H9 (cell line): ENCODE data around the gene USB1. TPM values are rescaled to one million over a fixed set of nuclear protein-coding genes. Genes with fewer than 3 reads are reported as not detected.

ENCODE experiments used
- DNase-seq: peaks from one replicate; pipeline ENCODE4 v3.0.0-alpha.2; 2017
- H2AFZ ChIP-seq: one replicate; pipeline ENCODE4 v1.6.1; 2013; ENCODE audit warnings: mild to moderate bottlenecking, low read length, control low read depth, moderate library complexity
- H2AK5ac ChIP-seq: 2 replicates; pipeline ENCODE4 v1.6.1; 2013; ENCODE audit warnings: low read length, control low read depth, mixed read lengths; ENCODE audit not compliant: insufficient read length
- H2BK120ac ChIP-seq: one replicate; pipeline ENCODE4 v1.6.1; 2013; ENCODE audit warnings: low read depth, mild to moderate bottlenecking, low read length, control low read depth, inconsistent platforms; ENCODE audit not compliant: poor library complexity, severe bottlenecking
- H2BK12ac ChIP-seq: 2 replicates; pipeline ENCODE4 v1.6.1; 2013; ENCODE audit warnings: low read length, control low read depth, mixed read lengths, low read depth; ENCODE audit not compliant: insufficient read length
- H2BK15ac ChIP-seq: 2 replicates; pipeline ENCODE4 v1.6.1; 2013; ENCODE audit warnings: low read depth, low read length, control low read depth
- H2BK20ac ChIP-seq: one replicate; pipeline ENCODE4 v1.6.1; 2013; ENCODE audit warnings: low read depth, mild to moderate bottlenecking, low read length, control low read depth, inconsistent platforms; ENCODE audit not compliant: poor library complexity, severe bottlenecking
- H2BK5ac ChIP-seq: 2 replicates; pipeline ENCODE4 v1.6.1; 2013; ENCODE audit warnings: low read length, control low read depth, mixed read lengths; ENCODE audit not compliant: insufficient read length
- H3K14ac ChIP-seq: 2 replicates; pipeline ENCODE4 v1.6.1; 2013; ENCODE audit warnings: low read length, control low read depth; ENCODE audit not compliant: insufficient read depth
- H3K18ac ChIP-seq: 2 replicates; pipeline ENCODE4 v1.6.1; 2013; ENCODE audit warnings: low read depth, mild to moderate bottlenecking, mixed read lengths, low read length, control low read depth; ENCODE audit not compliant: insufficient read length
- H3K23ac ChIP-seq: 2 replicates; pipeline ENCODE4 v1.6.1; 2013; ENCODE audit warnings: low read length, control low read depth, mixed read lengths, low read depth; ENCODE audit not compliant: insufficient read length
- H3K23me2 ChIP-seq: 2 replicates; pipeline ENCODE4 v1.6.1; 2013; ENCODE audit warnings: low read depth, mild to moderate bottlenecking, mixed read lengths, low read length, control low read depth; ENCODE audit not compliant: insufficient read length, poor library complexity, severe bottlenecking
- H3K27ac ChIP-seq: 2 replicates; pipeline ENCODE4 v1.5.1; 2013; ENCODE audit warnings: low read length, control low read depth, mixed read lengths, low read depth; ENCODE audit not compliant: insufficient read length
- H3K27me3 ChIP-seq: 2 replicates; pipeline ENCODE4 v1.6.1; 2013; ENCODE audit warnings: low read length, control low read depth, inconsistent platforms; ENCODE audit not compliant: insufficient read depth
- H3K4ac ChIP-seq: 2 replicates; pipeline ENCODE4 v1.6.1; 2013; ENCODE audit warnings: low read depth, mild to moderate bottlenecking, control low read depth, inconsistent platforms, low read length, moderate library complexity
- H3K4me1 ChIP-seq: 2 replicates; pipeline ENCODE4 v1.6.1; 2013; ENCODE audit warnings: low read length, control low read depth, inconsistent platforms; ENCODE audit not compliant: insufficient read depth
- H3K4me2 ChIP-seq: 2 replicates; pipeline ENCODE4 v1.6.1; 2013; ENCODE audit warnings: low read length, control low read depth, mixed read lengths; ENCODE audit not compliant: insufficient read length, insufficient read depth
- H3K56ac ChIP-seq: 2 replicates; pipeline ENCODE4 v1.6.1; 2013; ENCODE audit warnings: low read depth, mild to moderate bottlenecking, mixed read lengths, low read length, control low read depth; ENCODE audit not compliant: insufficient read length
- H3K79me1 ChIP-seq: 2 replicates; pipeline ENCODE4 v1.6.1; 2013; ENCODE audit warnings: low read depth, mild to moderate bottlenecking, moderate library complexity, low read length, control low read depth, inconsistent platforms; ENCODE audit not compliant: insufficient read depth, poor library complexity, severe bottlenecking
- H3K79me2 ChIP-seq: 2 replicates; pipeline ENCODE4 v1.6.1; 2013; ENCODE audit warnings: low read length, control low read depth, inconsistent platforms; ENCODE audit not compliant: insufficient read depth
- H3K9ac ChIP-seq: 2 replicates; pipeline ENCODE4 v1.6.1; 2013; ENCODE audit warnings: low read length, control low read depth, mixed read lengths; ENCODE audit not compliant: insufficient read length; ENCODE audit errors: extremely low read depth
- H3K9me3 ChIP-seq: one replicate; pipeline ENCODE4 v1.6.1; 2013; ENCODE audit warnings: low read depth, low read length, inconsistent platforms; ENCODE audit not compliant: control insufficient read depth
- H3T11ph ChIP-seq: one replicate; pipeline ENCODE4 v1.6.1; 2013; ENCODE audit warnings: mild to moderate bottlenecking, low read length, control low read depth, inconsistent platforms
- H4K20me1 ChIP-seq: one replicate; pipeline ENCODE4 v1.6.1; 2013; ENCODE audit not compliant: control insufficient read depth, insufficient read length, insufficient read depth
- H4K5ac ChIP-seq: 2 replicates; pipeline ENCODE4 v1.6.1; 2013; ENCODE audit warnings: low read depth, mild to moderate bottlenecking, mixed read lengths, low read length, control low read depth; ENCODE audit not compliant: insufficient read length
- H4K8ac ChIP-seq: replicated peaks from 2 replicates; pipeline ENCODE4 v1.6.1; 2013; ENCODE audit warnings: low read length, control low read depth, mixed read lengths, low read depth; ENCODE audit not compliant: insufficient read length
- H4K91ac ChIP-seq: 2 replicates; pipeline ENCODE4 v1.6.1; 2013; ENCODE audit warnings: low read depth, mild to moderate bottlenecking, moderate library complexity, mixed read lengths, low read length, control low read depth; ENCODE audit not compliant: insufficient read length
- H3K27ac Mint-ChIP-seq, 3 experiments: 2 replicates in 2 of 3; 3 replicates in 1 of 3; pipeline ENCODE4 v1.8.0; 2020 to 2021; ENCODE audit warnings: mixed read lengths in 3 of 3, mild to moderate bottlenecking in 1 of 3, moderate library complexity in 1 of 3
- H3K27me3 Mint-ChIP-seq: 2 replicates; pipeline ENCODE4 v1.8.0; 2021; ENCODE audit warnings: low read depth, mild to moderate bottlenecking, moderate library complexity, mixed read lengths
- H3K36me3 Mint-ChIP-seq, 3 experiments: 2 replicates in 2 of 3; 3 replicates in 1 of 3; pipeline ENCODE4 v1.8.0; 2020 to 2021; ENCODE audit warnings: low read depth in 3 of 3, mixed read lengths in 3 of 3; ENCODE audit not compliant: insufficient read depth in 1 of 3
- H3K4me1 Mint-ChIP-seq, 2 experiments: 2 replicates each; pipeline ENCODE4 v1.8.0; 2020; ENCODE audit warnings: mixed read lengths in 2 of 2
- H3K4me3 Mint-ChIP-seq, 2 experiments: 2 replicates in 1 of 2; 3 replicates in 1 of 2; pipeline ENCODE4 v1.8.0; 2020 to 2021; ENCODE audit warnings: mild to moderate bottlenecking in 2 of 2, mixed read lengths in 2 of 2, moderate library complexity in 1 of 2
- H3K9me3 Mint-ChIP-seq, 2 experiments: 2 replicates in 1 of 2; 3 replicates in 1 of 2; pipeline ENCODE4 v1.8.0; 2020; ENCODE audit warnings: mild to moderate bottlenecking in 2 of 2, mixed read lengths in 2 of 2, moderate library complexity in 1 of 2
- CTCF ChIP-seq: fragments of 200-600 bp; sonication (generic); conservative IDR thresholded peaks from 3 replicates; pipeline ENCODE4 v1.8.0; 2021; ENCODE audit warnings: antibody characterized with exemption, mild to moderate bottlenecking
- WGBS: extraction: QIAGEN DNeasy Blood & Tissue Kit; methylation state at CpG from one replicate; pipeline ENCODE4 v1.1.7; 2013; ENCODE audit warnings: missing lambda C conversion rate, low lambda C conversion rate, mixed read lengths; ENCODE audit not compliant: insufficient read length; ENCODE audit errors: extremely low coverage; 5-methylcytosine and 5-hydroxymethylcytosine counted together
- total RNA-seq: library from RNA; stranded (reverse); gene quantifications from 2 replicates; pipeline ENCODE4 v1.2.1, GENCODE V29; 2021

USB1 gene
- total RNA-seq, 1 experiment from 2014 or later, result 65.0 TPM

- H2BK12ac ChIP-seq, result no peak overlapping the region
- H2BK15ac ChIP-seq, result no peak overlapping the region
- no peak overlapping the region for H2BK5ac ChIP-seq
- no peak overlapping the region for H3K56ac ChIP-seq
- H4K91ac ChIP-seq, result no peak overlapping the region
- peak overlapping the region; percentile 73 for H3K4me2 ChIP-seq
- no peak overlapping the region for H2AK5ac ChIP-seq
- H3K4ac ChIP-seq, result no peak overlapping the region
- Mint-ChIP-seq H3K27ac (peak overlapping the region in 1 of 3 experiments; percentile 96; a peak in 3 of 7 replicates), H3K36me3 (peaks cover 0 to 5% (median 3%) of the 10 kb centered on the region in 3 experiments; a peak in 5 of 7 replicates), H3K27me3 (peaks cover 12% of the 10 kb centered on the region), H3K4me1 (peaks cover 44 to 55% of the 10 kb centered on the region in 2 experiments), H3K9me3 (no peaks in the 10 kb centered on the region), H3K4me3 (peak overlapping the region; percentile 73 to 87)
- peak overlapping the region; percentile 32 for H3K18ac ChIP-seq
- peak overlapping the region; percentile 62; the same call in 1 of the 2 replicates for H3K14ac ChIP-seq
- no peak overlapping the region for H3K27ac ChIP-seq
- H3K27me3 ChIP-seq, result no peaks in the 10 kb centered on the region
- H2AFZ ChIP-seq, result no peak overlapping the region
- no peak overlapping the region for H4K5ac ChIP-seq
- TF ChIP-seq CTCF, result no peak
- H2BK120ac ChIP-seq, result no peak overlapping the region
- peak; percentile 76 for DNase-seq
- H3K9me3 ChIP-seq, result no peaks in the 10 kb centered on the region
- H2BK20ac ChIP-seq, result no peak overlapping the region
- no peak overlapping the region for H4K8ac ChIP-seq
- peaks cover 2% of the 10 kb centered on the region for H3K79me1 ChIP-seq
- H3K23ac ChIP-seq, result no peak overlapping the region
- peaks cover 18% of the 10 kb centered on the region; the same call in 1 of the 2 replicates for H3K4me1 ChIP-seq
- H3K9ac ChIP-seq, result no peak overlapping the region
- H3T11ph ChIP-seq, result no peak overlapping the region
- H3K23me2 ChIP-seq, result peaks cover 17% of the 10 kb centered on the region
- no peaks in the 10 kb centered on the region for H4K20me1 ChIP-seq
- WGBS, result no CpG with 5 or more reads among the region's 57 CpGs
- H3K79me2 ChIP-seq, result peaks cover 2% of the 10 kb centered on the region; the same call in 1 of the 2 replicates
Observed at GRCh38 chr16:58024486-58025350, 23.5 kb downstream of the USB1 start.
